Mucosa of rectum (tissue), 2 donors: ENCODE results near the gene TDRD12.
A peak's percentile ranks its signal among the peaks of the same experiment; 100 is the strongest.

Source experiments
- H3K27ac ChIP-seq, 2 donors: one replicate each; pipeline ENCODE4 v1.7.0; 2013; ENCODE audit warnings: inconsistent platforms in 2 of 2, low read depth in 2 of 2, low read length in 2 of 2
- H3K27me3 ChIP-seq, 2 donors: one replicate each; pipeline ENCODE4 v1.7.0; 2013; ENCODE audit warnings: low read length in 2 of 2; ENCODE audit not compliant: control insufficient read depth in 2 of 2, insufficient read depth in 2 of 2
- H3K36me3 ChIP-seq, 2 donors: one replicate each; pipeline ENCODE4 v1.7.0; 2013; ENCODE audit warnings: low read length in 2 of 2; ENCODE audit not compliant: control insufficient read depth in 2 of 2, insufficient read depth in 2 of 2
- H3K4me1 ChIP-seq, 2 donors: one replicate each; pipeline ENCODE4 v1.7.0; 2013; ENCODE audit warnings: low read length in 2 of 2, mild to moderate bottlenecking in 1 of 2; ENCODE audit not compliant: control insufficient read depth in 2 of 2, insufficient read depth in 2 of 2
- H3K4me3 ChIP-seq, 2 donors: one replicate each; pipeline ENCODE4 v1.7.0; 2013; ENCODE audit warnings: low read length in 2 of 2
- H3K9ac ChIP-seq, 2 donors: one replicate each; pipeline ENCODE4 v1.7.0; 2013; ENCODE audit warnings: low read length in 2 of 2, low read depth in 1 of 2, mild to moderate bottlenecking in 1 of 2
- H3K9me3 ChIP-seq, 2 donors: one replicate each; pipeline ENCODE4 v1.7.0; 2013; ENCODE audit warnings: low read length in 2 of 2; ENCODE audit not compliant: control insufficient read depth in 2 of 2
- donor health status: healthy.
- donor health status: Normal muscosa, but diverticular disease.

TDRD12 gene

GRCh38 chr19:32677657-32678056 lies 41.9 kb upstream of the TDRD12 start:
- no peak overlapping the region for H3K4me3 ChIP-seq
- no peak overlapping the region for H3K27ac ChIP-seq
- H3K9ac ChIP-seq, result no peak overlapping the region
- H3K4me1 ChIP-seq, result peaks cover 15 to 17% of the 10 kb centered on the region in 2 donors
- peaks cover 12 to 14% of the 10 kb centered on the region in 2 donors for H3K27me3 ChIP-seq
- H3K9me3 ChIP-seq, result no peaks in the 10 kb centered on the region
- H3K36me3 ChIP-seq, result no peaks in the 10 kb centered on the region

- no peak overlapping the region for H3K9ac ChIP-seq
- H3K27ac ChIP-seq, result no peak overlapping the region
- peaks cover 12 to 14% of the 10 kb centered on the region in 2 donors for H3K27me3 ChIP-seq
- no peaks in the 10 kb centered on the region for H3K9me3 ChIP-seq
- no peak overlapping the region for H3K4me3 ChIP-seq
- peaks cover 7 to 8% of the 10 kb centered on the region in 2 donors for H3K4me1 ChIP-seq
- H3K36me3 ChIP-seq, result no peaks in the 10 kb centered on the region
These were observed 38.6 kb upstream of the TDRD12 start for GRCh38 chr19:32680986-32681385.

GRCh38 chr19:32682317-32682716 lies 37.2 kb upstream of the TDRD12 start:
- Histone ChIP-seq H3K27ac (no peak overlapping the region), H3K9ac (no peak overlapping the region), H3K36me3 (no peaks in the 10 kb centered on the region), H3K4me1 (no peaks in the 10 kb centered on the region), H3K4me3 (no peak overlapping the region), H3K9me3 (no peaks in the 10 kb centered on the region), H3K27me3 (peaks cover 5 to 6% of the 10 kb centered on the region in 2 donors)

- Histone ChIP-seq H3K9ac (no peak overlapping the region), H3K27me3 (no peaks in the 10 kb centered on the region), H3K4me3 (no peak overlapping the region), H3K9me3 (no peaks in the 10 kb centered on the region), H3K4me1 (peaks cover 8 to 9% of the 10 kb centered on the region in 2 donors), H3K36me3 (no peaks in the 10 kb centered on the region), H3K27ac (no peak overlapping the region)
These were observed 32.6 kb upstream of the TDRD12 start for GRCh38 chr19:32686847-32687475.

GRCh38 chr19:32687681-32688080 lies 31.9 kb upstream of the TDRD12 start:
- Histone ChIP-seq H3K9ac (no peak overlapping the region), H3K27me3 (no peaks in the 10 kb centered on the region), H3K36me3 (no peaks in the 10 kb centered on the region), H3K27ac (no peak overlapping the region), H3K4me1 (peaks cover 11% of the 10 kb centered on the region in 2 donors), H3K9me3 (no peaks in the 10 kb centered on the region), H3K4me3 (no peak overlapping the region)

GRCh38 chr19:32688311-32688710 lies 31.3 kb upstream of the TDRD12 start:
- Histone ChIP-seq H3K9ac (no peak overlapping the region), H3K36me3 (no peaks in the 10 kb centered on the region), H3K27ac (no peak overlapping the region), H3K4me3 (no peak overlapping the region), H3K27me3 (no peaks in the 10 kb centered on the region), H3K9me3 (no peaks in the 10 kb centered on the region), H3K4me1 (peaks cover 17% of the 10 kb centered on the region in 2 donors)

GRCh38 chr19:32691291-32691951 lies 28.1 kb upstream of the TDRD12 start, which contains the start of gene NUDT19:
NUDT19 (plus strand) TSS chr19:32691821; CDS start chr19:32691961, 140 bp downstream.
- H3K27ac ChIP-seq, result peak within 1 kb of the TSS; percentile 82 to 86
- peak within 1 kb of the TSS; percentile 83 to 85 for H3K9ac ChIP-seq
- H3K36me3 ChIP-seq, result no peaks in the 10 kb centered on the region
- peaks cover 20 to 25% of the 10 kb centered on the region in 2 donors for H3K4me1 ChIP-seq
- H3K4me3 ChIP-seq, result peak within 1 kb of the TSS; percentile 75 to 85
- no peaks in the 10 kb centered on the region for H3K27me3 ChIP-seq
- H3K9me3 ChIP-seq, result no peaks in the 10 kb centered on the region

GRCh38 chr19:32691952-32692726 lies 27.4 kb upstream of the TDRD12 start:
- H3K4me3 ChIP-seq, result peak overlapping the region; percentile 75 to 85
- H3K4me1 ChIP-seq, result peaks cover 20 to 25% of the 10 kb centered on the region in 2 donors
- H3K27ac ChIP-seq, result peak overlapping the region; percentile 82 to 86
- H3K9me3 ChIP-seq, result no peaks in the 10 kb centered on the region
- no peaks in the 10 kb centered on the region for H3K27me3 ChIP-seq
- peak overlapping the region; percentile 83 to 85 for H3K9ac ChIP-seq
- peaks cover 0 to 3% of the 10 kb centered on the region in 2 donors for H3K36me3 ChIP-seq

- Histone ChIP-seq H3K9me3 (no peaks in the 10 kb centered on the region), H3K4me3 (peak overlapping the region; percentile 75 to 85), H3K9ac (peak overlapping the region; percentile 83 to 85), H3K36me3 (peaks cover 0 to 3% of the 10 kb centered on the region in 2 donors), H3K4me1 (peaks cover 20 to 25% of the 10 kb centered on the region in 2 donors), H3K27me3 (no peaks in the 10 kb centered on the region), H3K27ac (peak overlapping the region; percentile 82 to 86)
These were observed 26.9 kb upstream of the TDRD12 start for GRCh38 chr19:32692727-32693061.
